Right lobe of liver (tissue), 4 donors: Measurements from ENCODE around the gene RPS2.

Source experiments
- POLR2A ChIP-seq: fragments of 450-650 bp; IDR thresholded peaks from one replicate; pipeline ENCODE4 v1.6.1; 2017; ENCODE audit warnings: antibody characterized with exemption, mild to moderate bottlenecking
- TF ChIP-seq, protein P1 (sequence below), 4 donors: fragments of 200-600 bp in 3 of 4; fragments of 450-650 bp in 1 of 4; IDR thresholded peaks; one replicate each; pipeline versions ENCODE4 v1.5.1 to v1.8.0; 2016 to 2022; ENCODE audit warnings: antibody characterized with exemption in 4 of 4, mild to moderate bottlenecking in 2 of 4
- donor health status: DM: no; HTN: no; CAD: no.
- donor health status: DM: no; HTN: no; CAD: no.
- donor health status: DM: no; HTN: yes; CAD: no.

GRCh38 chr16:1993731-1994131 lies 29.1 kb upstream of the RPS2 start:
- TF ChIP-seq, protein P1, sequence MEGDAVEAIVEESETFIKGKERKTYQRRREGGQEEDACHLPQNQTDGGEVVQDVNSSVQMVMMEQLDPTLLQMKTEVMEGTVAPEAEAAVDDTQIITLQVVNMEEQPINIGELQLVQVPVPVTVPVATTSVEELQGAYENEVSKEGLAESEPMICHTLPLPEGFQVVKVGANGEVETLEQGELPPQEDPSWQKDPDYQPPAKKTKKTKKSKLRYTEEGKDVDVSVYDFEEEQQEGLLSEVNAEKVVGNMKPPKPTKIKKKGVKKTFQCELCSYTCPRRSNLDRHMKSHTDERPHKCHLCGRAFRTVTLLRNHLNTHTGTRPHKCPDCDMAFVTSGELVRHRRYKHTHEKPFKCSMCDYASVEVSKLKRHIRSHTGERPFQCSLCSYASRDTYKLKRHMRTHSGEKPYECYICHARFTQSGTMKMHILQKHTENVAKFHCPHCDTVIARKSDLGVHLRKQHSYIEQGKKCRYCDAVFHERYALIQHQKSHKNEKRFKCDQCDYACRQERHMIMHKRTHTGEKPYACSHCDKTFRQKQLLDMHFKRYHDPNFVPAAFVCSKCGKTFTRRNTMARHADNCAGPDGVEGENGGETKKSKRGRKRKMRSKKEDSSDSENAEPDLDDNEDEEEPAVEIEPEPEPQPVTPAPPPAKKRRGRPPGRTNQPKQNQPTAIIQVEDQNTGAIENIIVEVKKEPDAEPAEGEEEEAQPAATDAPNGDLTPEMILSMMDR (IDR thresholded peaks at IDR 0.05): no peak
- TF ChIP-seq POLR2A: no peak
